Inferior parietal cortex (tissue), 1 donor: ENCODE measurements around the gene MARK3.
"Not testable (repeated sequence)": the region's sequence is repeated elsewhere in the genome, so short reads cannot be mapped to it uniquely, and the experiment has no call there.

ENCODE experiments used
- DNase-seq: peaks from one replicate; pipeline ENCODE4 v3.0.0-alpha.2; 2016; ENCODE audit errors: extremely low spot score

Gene MARK3

DNA sequence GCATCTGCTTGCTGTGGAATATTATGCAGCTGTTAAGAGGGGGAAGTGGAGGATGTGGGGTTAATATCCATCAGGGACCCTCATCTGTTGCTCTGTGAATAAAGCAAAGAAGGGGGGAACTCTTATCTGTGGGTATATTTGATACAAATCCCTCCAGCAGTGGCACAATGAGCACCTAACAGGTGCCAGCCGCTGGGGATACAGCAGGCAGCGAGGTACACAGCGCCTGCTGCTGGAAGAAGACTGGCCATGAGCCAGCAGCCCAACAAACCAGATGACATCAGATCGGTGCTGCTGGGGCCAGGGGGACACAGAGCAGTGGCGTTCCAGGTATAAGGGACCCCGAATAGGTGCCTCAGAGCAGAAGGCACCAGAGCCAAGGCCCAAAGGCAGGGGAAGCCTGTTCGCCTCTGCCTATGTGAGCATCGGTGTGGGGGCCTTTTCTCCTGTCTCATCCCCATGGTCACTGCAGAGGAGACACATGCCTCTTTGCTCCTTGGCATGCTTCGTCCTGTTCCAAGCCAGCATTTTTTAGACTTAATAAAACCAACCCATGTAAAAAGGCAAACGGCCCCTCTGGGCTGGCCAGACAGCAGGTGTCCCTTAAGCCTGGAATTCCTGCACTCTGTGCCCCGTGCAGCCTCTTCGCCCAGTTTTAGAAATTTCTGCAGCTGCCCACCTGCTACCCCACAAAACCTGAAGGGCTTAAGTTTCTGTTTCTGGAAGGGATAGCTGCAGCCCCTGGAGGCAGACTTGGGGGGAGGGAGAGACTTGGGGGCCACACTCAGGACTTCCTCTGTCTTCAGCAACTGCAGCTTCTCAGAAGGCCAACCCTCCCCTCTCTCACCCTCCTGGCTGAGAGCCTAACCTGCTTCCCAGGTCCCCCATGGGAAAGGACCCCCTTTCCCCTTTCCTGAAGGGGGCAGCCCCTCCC, 139.1 kb downstream of the MARK3 start:
- DNase-seq = no peak

- not testable (repeated sequence) for DNase-seq
These were observed 140.4 kb downstream of the MARK3 start for GRCh38 chr14:103525430-103526246.

- DNase-seq = no peak
These were observed 141.2 kb downstream of the MARK3 start for GRCh38 chr14:103526247-103526913.

- DNase-seq = no peak
These were observed 141.7 kb downstream of the MARK3 start for GRCh38 chr14:103526914-103527248.

DNA sequence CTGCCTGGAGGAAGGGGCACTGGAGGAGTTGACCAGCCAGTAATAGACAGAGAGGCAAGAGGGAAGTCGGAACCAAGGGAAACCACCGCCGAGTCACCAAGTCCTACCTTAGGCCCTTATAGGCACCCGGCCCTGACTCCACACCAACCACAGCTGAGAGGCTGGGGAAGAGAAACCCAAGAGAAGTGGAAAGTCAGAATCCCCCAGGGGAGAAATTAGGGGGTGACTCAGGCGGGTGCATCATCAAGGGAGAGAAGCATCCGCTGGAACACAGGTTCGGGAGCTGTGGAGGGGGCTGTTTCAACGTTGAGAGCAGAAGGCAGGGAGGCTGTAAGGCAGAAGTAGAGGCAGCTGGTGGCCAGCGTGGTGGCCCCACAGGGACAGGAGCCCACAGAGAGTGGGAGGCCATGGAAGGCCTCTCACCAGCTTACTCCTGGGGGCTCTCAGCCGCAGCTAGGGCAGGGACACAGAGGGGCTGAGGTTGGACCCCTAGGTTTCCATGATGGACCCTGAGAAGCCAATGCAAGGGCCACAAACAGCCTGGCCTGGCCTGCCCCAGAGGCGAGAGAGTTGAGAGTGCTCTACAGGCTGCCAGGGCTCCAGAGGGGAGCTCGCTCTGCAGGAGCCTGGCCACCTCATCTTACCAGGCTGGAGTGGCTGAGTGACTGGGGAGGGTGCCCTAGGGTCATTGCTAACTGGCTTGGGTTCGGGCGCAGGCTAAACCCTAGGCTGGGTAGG, 142.4 kb downstream of the MARK3 start:
- no peak for DNase-seq

- no peak for DNase-seq
These were observed 143.0 kb downstream of the MARK3 start for GRCh38 chr14:103528146-103528586.

GRCh38 chr14:103528587-103529382, 143.6 kb downstream of the MARK3 start, which contains the start of gene TRMT61A:
TSS of gene TRMT61A (plus strand) at chr14:103529196. CDS start at chr14:103529979, 783 bp downstream.
- DNase-seq = peak; percentile 81

DNA sequence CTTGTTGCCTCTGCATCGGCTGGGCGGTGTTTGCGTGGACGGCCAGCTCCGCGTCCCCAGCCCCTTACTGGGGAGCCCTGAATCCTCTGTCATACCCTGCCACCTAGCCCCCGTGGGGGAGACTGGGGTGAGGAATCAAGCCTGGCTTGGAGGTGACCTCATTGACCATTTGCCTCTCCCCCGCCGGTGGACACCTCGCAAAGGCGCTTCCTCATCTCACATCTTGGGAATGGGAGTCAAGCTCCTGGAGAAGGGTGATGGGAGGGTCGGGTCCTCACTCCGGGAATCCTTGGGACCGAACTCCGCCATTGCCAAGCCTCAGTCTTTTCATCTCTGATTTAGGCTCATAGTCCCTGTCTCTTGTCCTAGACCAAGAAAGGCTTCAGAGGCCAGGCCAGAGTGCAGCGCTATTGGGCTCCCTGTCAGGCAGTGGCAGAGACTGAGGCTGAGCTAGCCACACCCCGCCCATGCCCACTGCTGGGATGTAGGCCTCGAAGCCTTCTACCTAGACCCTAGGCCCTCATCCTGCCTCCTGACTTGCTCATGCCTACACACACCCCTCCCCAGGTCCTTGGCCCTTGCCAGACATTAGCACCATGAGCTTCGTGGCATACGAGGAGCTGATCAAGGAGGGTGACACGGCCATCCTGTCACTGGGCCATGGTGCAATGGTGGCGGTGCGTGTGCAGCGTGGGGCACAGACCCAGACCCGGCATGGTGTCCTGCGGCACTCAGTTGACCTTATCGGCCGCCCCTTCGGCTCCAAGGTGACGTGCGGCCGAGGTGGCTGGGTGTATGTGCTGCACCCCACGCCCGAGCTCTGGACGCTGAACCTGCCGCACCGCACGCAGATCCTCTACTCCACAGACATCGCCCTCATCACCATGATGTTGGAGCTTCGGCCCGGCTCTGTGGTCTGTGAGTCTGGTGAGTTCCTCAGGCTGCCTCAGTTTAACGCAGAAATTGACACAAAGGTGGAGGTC, 144.5 kb downstream of the MARK3 start:
- no peak for DNase-seq

DNA sequence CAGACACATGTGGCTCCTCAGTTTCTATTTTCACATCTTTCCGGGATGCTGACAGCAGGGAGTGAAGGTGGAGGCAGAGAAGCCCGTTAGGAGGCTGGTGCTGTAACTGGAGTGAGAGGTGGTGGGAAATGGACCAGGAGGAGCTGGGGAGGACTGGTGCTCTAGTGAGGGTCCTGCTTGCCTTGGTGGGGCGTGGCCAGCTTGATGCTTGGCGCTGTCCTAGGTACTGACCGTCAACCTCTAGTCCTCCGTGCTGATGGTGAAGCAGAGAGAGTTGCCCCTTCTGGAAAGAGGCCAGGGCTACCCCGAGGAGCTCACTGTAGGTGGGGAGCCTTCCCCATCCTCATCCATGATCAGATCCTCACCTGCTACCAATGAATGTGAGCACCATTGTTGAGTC, 145.2 kb downstream of the MARK3 start:
- DNase-seq = no peak

DNA sequence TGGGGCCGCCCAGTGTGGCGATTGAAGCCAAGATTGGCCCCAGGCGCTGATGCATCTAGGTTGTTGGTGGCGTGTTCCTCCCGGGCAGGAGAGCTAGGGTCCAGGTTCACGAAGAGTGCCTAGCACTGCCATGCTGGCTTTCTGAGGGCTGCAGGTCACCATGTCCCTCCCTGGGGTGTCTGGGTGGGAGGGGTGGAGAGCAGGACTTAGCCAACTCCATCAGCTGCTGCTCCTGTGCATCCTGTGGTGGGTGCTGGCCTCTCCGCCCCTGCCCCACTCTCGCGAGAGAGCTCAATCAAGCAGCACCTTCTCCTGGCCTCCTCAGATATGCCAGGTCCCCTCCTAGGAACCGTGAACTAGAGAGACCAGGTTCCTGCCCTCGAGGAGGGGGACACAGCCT, 145.6 kb downstream of the MARK3 start:
- no peak for DNase-seq

DNA sequence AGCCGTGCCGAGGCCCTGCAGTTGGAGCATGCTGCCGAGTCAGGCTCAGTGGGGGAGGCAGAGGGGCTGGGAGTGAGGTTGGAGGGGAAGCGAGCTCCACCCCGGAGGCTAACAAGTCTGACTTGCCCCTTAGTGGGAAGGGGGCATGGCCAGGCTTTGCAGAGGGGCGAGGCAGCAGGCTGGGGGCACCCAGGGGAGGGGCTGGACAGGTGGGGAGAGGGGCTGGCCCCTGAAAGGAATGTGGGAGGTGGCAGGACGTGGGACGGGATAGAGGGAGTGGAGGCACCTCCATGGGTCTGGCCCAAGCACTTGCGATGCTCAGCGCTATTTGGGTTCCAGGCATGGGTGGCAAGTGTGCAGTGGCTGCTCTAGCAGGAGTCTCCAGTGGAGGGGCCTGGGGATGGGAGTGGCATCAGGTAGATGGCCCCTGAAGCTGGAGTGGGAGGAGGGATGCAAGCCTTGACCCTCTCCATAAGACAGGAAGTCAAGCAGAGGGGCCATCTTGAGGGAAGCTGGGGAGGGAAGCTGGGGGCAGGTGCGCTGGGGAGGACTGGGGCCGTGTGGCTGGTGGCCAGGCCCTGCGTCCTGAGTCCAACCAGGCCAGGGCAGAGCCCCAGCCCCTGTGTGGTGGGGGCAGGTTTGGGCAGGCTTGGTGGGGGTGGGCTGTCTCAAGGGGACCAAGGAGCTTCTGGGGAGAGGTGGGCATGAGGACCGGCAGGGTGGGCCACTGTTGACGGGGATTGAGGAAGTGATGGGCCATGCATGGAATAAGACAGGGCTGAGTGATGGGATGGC, 146.4 kb downstream of the MARK3 start:
- no peak for DNase-seq

DNA sequence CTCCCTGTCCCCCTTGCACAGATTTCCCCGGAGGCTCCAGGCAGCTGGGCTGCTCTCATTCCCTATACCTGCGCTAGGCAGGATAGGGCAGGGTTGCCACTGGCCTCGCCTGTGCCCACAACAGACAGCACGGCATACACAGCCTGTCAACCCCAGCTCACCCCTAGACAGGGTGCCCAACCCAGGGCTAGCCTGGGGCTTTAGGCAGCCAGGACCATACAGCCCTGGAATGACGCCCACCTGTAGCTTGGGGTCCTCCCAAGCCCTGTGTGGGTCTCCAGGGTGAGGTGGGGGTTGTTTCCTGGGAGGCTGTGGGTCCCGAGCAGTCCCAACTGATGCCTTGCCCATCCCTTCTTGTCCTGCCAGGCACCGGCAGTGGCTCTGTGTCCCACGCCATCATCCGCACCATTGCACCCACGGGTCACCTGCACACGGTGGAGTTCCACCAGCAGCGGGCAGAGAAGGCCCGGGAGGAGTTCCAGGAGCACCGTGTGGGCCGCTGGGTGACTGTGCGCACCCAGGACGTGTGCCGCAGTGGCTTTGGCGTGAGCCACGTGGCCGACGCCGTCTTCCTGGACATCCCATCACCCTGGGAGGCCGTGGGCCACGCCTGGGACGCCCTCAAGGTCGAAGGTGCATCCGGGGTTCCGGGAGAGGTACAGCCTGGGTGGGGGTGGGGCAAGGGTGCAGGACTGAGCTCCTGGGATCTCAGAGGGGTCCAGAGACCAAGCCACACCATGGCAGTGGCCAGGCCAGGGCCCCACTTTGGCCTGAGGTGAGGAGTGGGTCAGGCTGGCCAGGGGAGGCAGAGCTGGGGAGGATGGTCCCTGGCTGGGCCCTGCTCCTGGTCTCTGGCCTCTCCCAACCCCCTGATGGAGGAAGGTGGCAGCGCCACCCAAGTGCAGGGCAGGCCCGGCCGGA, 147.3 kb downstream of the MARK3 start:
- no peak for DNase-seq

- DNase-seq = no peak
These were observed 148.2 kb downstream of the MARK3 start for GRCh38 chr14:103533137-103533998.

DNA sequence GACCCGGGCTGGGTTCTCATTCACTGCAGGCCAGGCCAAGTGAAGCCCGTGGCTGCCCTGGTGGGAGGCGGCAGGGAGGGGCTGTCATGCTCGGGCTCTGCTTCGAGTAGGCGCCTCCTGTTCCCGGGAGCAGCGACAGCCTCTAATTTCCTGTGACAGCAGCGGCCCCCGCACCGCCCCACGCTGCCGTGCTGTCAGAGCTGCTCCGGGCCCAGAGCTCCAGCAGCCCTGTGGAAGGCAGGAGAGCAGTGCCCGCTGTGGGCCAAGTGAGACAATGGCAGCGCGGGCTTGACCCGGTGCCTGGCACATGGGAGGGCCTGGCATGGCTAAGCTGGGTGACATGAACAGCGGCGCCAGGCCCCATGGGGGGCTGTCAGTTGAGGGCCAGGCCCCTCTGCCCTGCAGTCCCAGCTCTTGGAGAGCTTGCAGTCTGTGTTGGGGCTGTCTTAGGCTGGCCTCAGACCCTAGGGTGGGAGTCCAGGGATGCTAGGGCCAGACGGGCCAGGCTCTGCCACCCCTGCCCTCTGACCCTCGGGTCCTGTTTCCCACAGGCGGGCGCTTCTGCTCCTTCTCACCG, 148.9 kb downstream of the MARK3 start:
- no peak for DNase-seq

GRCh38 chr14:103534576-103535061, 149.4 kb downstream of the MARK3 start:
- no peak for DNase-seq
